HG02678 (cell line): Measurements from ENCODE around the gene TRMT44.
A peak's percentile ranks its signal among the peaks of the same experiment; 100 is the strongest.
"Not testable (repeated sequence)": the region's sequence is repeated elsewhere in the genome, so short reads cannot be mapped to it uniquely, and the experiment has no call there.

Source experiments
- ATAC-seq: cut with Tn5 transposase; IDR thresholded peaks from one replicate; pipeline ENCODE4 v1.9.1; 2021; ENCODE audit warnings: mild to moderate bottlenecking, moderate library complexity; ENCODE audit not compliant: unreplicated experiment

TRMT44 gene

DNA sequence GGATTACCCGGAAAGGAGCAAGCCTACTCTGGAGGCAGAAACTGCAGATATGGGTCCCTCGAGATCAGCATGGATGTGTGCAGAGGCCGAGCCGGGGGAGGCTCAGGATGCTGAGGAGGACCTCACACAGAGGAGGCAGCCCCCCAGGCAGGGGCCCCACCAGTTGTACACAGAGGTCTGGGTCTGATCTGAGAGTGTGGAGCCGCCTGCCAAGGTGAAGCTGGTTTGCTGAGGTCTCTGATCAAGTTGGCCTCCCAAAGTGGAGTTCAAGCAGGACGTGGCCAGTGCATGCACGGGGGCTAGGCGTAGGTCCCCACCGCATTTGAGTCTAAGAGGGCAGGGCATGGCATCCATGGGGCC lies 35.1 kb upstream of the TRMT44 start:
- no peak for ATAC-seq

GRCh38 chr4:8406887-8407286 lies 33.7 kb upstream of the TRMT44 start:
- ATAC-seq, result not testable (repeated sequence)

DNA sequence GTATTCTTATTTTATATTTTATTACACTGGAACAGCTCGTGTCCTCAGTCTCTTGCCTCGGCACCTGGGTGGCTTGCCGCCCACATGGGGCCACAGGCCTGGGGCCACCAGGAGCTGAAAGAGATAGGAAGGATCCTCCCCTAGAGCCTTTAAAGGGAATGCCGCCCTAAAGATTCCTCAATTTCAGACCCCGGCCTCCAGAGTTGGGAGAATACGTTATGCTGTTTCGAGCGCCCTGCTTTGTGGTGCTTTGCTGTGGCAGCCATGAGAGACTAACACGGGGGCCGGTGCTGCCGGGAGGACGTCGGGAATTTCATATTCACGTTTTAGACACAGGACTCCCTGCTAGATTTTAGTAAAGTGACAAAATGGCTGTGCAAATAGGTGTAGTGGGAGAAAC lies 33.3 kb upstream of the TRMT44 start:
- ATAC-seq, result no peak

DNA sequence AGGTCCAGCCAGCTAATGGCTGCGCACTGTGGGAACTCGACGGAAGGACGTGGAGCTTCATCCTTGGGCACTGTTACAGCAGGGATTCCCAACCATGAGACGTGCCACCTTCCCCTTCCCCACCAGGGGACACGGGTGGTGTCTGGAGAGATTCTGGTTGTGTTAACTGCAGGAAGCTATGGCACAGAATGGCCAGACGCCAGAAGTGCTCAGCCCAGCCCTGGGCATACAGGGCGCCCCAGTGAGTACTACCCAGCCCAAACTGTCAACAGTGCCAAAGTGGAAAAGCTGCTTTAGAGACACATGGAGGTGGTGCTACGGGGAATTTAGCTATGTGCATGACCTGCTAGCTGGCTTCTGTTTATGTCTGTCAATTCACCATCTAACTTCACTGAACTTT lies 32.8 kb upstream of the TRMT44 start:
- no peak for ATAC-seq

GRCh38 chr4:8409264-8410065 lies 31.1 kb upstream of the TRMT44 start:
- ATAC-seq, result no peak

- ATAC-seq, result no peak
These were observed 30.4 kb upstream of the TRMT44 start for GRCh38 chr4:8410066-8410625.

- no peak for ATAC-seq
These were observed 29.8 kb upstream of the TRMT44 start for GRCh38 chr4:8410641-8411271.

- no peak for ATAC-seq
These were observed 29.0 kb upstream of the TRMT44 start for GRCh38 chr4:8411351-8412180.

GRCh38 chr4:8412288-8412687 lies 28.3 kb upstream of the TRMT44 start:
- no peak for ATAC-seq

DNA sequence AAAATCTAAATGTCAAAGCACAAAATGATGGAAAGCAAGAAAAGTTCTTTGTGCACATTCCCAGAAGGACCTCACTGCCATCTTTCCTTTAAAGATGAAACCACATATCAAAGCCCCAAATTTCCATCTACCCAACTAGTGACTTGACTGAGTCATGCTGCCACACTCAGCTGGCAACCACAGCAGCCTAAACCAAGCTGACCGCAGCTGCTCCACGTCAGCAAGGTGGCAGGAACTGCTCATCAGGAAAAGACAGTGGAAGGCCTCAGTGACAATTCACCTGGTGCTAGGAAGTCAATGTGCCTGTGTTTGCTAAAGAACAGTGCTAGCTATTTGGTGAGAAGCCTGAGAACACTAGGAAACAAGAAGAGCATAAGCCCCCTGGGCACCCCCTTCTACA lies 26.2 kb upstream of the TRMT44 start:
- ATAC-seq, result no peak

GRCh38 chr4:8417071-8417614 lies 23.4 kb upstream of the TRMT44 start:
- ATAC-seq, result no peak

DNA sequence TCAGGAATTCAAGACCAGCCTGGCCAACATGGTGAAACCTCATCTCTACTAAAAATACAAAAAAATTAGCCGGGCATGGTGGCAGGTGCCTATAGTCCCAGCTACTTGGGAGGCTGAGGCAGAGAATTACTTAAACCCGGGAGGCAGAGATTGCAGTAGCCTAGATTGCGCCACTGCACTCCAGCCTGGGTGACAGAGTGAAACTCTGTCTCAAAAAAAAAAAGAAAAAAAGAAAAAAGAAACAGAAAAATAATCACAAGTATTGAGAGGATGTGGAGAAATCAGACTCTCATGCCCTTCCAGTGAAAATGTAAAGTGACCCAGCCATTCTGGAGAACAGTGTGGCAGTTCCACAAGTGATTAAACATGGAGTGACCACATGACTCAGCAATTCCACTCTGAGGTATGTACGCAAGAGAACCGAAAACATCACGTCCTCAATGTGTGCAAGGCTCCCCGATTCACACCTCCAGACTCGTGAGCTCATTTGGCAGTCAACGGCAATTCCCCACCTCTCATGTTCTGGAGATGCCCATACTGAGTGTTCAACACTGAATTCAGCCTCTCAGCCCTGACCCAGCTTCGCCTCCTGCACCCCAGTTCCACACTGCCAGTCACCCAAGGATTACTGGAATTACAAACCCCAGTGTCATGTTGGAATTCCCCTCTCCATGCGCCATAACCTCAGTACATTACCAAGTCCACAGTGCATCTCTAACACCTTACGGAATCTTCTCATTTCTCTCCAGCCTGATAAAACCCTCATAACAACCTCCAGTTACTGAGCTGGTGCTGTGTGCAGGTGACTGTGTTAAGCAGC lies 21.1 kb upstream of the TRMT44 start:
- ATAC-seq, result peak; percentile 83

DNA sequence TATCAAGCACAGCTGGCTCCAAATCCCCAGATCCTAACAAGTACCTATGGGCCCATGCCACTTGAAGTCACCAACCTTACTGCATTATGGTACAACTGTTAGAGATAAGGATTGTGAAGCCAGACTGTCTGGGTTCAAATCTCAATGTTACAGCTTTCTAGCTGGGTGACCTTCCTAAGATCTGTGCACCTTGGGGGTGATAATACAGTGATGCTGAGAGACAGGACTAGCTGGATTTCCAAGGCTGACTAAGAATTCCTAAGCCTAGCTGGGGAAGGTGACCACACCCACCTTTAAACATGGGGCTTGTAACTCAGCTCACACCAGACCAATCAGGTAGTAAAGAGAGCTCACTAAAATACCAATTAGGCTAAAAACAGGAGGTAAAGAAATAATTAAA lies 20.4 kb upstream of the TRMT44 start:
- ATAC-seq, result not testable (repeated sequence)

DNA sequence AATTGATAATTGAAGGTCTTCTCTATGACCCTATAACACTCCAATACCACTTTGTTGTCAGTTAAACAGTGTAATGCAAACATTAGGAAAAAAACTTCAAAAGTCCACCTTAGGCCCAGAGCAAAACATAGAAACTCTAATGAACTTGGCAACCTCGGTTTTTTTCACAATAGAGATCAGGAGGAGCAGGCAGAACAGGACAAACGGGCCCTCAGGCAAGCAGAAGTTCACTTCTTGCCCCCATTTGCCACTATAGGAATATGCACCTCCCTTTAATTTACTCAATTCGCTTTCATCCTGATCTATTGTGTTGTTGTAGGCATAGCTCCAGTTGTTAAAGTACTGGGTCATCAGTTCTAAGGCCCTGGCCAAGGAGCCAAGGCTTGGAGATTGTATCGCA lies 18.2 kb upstream of the TRMT44 start:
- no peak for ATAC-seq

GRCh38 chr4:8422786-8423185 lies 17.8 kb upstream of the TRMT44 start:
- ATAC-seq, result no peak

- no peak for ATAC-seq
These were observed 13.3 kb upstream of the TRMT44 start for GRCh38 chr4:8427262-8427661.

DNA sequence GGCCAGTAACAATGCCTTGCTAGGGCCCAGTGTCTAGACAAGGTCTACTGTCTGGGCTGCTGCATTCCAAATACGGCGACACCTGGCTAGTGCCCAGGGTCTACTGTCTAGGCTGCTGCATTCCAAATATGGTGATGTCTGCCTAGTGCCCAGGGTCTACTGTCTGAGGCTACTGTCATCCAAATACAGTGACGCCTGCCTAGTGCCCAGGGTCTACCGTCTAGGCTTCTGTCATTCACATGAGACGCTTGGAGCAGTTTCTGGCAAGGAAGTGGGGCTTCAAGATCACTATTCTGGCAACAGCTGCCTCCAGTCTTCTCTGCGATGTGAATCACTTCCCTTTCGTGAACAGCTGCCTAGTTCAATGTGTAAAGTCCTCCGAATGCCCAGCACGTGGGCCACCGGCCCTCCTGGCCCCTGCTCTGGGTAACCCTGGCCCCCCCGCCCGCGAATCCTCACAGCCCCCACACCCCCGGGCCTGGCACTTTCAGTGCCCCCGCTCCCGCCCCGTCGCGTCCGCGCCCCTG lies 12.8 kb upstream of the TRMT44 start:
- peak; percentile 52 for ATAC-seq

DNA sequence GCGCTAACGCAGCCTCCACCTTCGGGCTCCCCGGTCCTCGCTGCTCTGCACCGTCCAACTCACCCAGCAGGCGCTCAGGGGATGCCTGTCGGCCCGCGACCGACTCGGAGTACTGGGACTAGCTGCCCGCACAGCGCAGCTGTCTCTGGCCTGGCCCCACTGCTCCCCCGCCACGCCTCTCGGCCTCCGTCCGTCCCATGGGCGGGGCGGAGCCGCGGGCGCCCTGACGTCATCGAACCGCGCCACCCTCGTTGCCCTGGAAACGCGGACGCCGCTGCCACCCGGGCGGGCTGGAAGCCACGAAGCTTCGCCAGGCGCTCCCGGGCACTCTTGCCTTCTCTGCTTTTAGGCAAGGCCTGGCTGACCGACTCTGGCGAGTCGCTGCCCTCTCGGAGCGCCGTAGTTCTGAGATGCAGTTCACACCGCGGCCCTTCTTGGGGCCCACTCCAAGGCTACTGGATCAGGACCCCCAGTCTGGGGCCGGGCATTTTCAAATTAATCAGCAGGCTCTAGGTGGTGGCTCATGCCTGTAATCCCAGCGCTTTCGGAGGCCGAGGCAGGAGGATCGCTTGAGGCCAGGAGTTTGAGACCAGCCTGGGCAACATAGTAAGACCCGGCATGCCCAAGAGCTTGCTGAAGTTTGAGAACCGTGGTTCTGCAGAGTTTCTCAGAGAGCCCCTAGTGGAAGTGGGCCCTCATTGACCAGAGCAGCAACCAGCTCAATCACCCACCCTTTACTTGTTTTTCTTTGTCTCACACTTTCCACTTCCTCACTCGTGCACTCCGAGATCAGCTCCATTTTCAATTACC lies 12.1 kb upstream of the TRMT44 start:
- ATAC-seq, result peak; percentile 97

DNA sequence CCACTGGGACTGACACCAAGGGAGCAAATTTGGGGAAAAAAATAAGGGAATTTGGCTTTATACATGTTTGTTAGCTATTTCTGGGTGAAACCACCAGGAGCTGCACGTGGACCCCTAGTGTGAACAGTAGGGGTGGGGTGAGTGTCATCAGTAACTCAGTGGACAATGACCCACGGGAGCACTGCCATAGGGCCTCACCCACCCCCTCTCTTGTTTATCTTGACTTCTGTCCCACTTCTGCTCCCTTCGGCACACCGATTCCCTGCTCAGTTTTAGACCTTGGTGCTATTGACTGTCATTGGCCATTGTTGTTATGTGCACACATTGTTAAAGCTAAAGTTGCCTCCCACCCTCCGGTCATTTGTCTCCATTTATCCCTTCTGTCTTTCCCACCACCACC lies 9.0 kb upstream of the TRMT44 start:
- ATAC-seq, result no peak
